ENCODE data around the gene LRP1B. TPM values are rescaled to one million over a fixed set of nuclear protein-coding genes. Genes with fewer than 3 reads are reported as not detected.

LRP1B gene
- total RNA-seq, 8 experiments from 2014 or later, result 0.04 to 31.2 (median 11.5) TPM

DNA sequence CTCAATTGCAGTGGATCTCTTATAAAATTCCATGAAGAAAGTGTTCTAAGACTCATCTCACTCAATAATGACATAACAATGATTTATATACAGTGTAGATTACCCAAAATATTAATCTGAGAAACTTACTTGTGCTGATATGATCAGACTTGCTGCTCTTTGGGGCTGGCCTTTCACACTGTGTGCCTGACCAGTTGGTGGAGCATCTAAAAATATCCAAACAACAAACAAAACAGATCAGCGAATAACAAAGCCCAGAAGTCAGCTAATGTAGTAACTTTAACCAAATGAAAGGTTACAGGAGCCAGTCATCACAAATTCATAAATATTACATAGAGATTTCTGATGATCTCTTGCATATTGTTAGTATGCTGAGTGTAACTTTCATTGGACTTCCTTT, 1883.9 kb downstream of the LRP1B start:
- in situ Hi-C loops (cut with MboI; ENCODE audit: low pct_unique_long_range_greater_than_20kb in 2 of 9, low sequenced_read_pairs in 9 of 9, unreplicated experiment in 9 of 9), result no loop called here
- Histone ChIP-seq H3K4me1 (replicated peaks in 1 of 2) (peaks cover 0 to 12% of the 10 kb centered on the region in 2 donors), H3K27ac (no peak overlapping the region), H3K4me3 (no peak overlapping the region)
- ATAC-seq (replicated peaks in 6 of 8), result no peak
- 0 to 89% (median 38%) methylated on average over 1 of the region's 1 CpG; no CpG with 5 or more reads in 4 of the 10 experiments for WGBS, 10 experiments

DNA sequence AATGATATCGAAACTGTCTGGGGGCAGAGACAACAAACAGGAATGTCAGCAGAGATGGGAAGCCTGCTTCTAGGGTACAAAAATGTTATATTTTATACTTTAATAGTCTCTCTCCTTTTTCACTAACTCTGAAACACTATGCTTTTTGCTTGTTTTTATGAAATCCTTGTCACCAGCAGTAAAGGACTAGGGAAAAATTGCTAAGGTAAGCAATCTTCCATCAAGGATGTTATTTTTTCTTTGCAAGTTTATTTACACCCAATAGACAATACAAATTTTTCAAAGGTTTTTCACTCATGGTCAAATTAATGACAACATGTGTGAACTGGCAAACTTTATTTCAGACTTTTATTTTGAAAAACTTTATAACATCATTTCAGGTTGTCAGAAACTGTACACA, 1884.8 kb downstream of the LRP1B start:
- no peak overlapping the region for H3K4me3 ChIP-seq
- no peak for ATAC-seq (replicated peaks in 6 of 8)
- WGBS, 10 experiments, result 25 to 100% (median 94%) methylated on average over 1 of the region's 1 CpG; no CpG with 5 or more reads in 2 of the 10 experiments
- H3K27ac ChIP-seq, result no peak overlapping the region
- peaks cover 0 to 12% of the 10 kb centered on the region in 2 donors for H3K4me1 ChIP-seq (replicated peaks in 1 of 2)
- in situ Hi-C loops (cut with MboI; ENCODE audit: low pct_unique_long_range_greater_than_20kb in 2 of 9, low sequenced_read_pairs in 9 of 9, unreplicated experiment in 9 of 9), result no loop called here

DNA sequence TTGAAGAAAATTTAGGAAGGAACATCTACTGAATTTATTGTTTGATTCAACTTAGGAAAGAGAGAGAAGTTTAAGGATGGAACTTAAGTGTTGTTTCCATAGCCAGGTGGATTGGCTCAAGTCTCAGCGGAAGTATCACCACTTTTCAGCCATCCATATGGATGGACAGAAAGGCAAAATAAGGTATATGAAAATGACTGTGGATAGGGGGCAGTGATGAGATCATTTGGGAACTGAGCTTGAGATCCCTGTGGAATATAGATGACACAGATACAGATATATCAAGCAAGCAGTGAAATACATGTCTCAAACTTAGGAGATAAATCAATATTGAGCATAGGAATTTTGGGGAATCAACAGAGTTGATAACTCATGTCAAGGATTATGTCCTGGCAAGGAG, 1887.9 kb downstream of the LRP1B start:
- no peak overlapping the region for H3K27ac ChIP-seq
- 75 to 100% (median 100%) methylated on average over 1 of the region's 1 CpG; no CpG with 5 or more reads in 3 of the 10 experiments for WGBS, 10 experiments
- ATAC-seq (replicated peaks in 6 of 8), result no peak
- H3K4me3 ChIP-seq, result no peak overlapping the region
- no peaks in the 10 kb centered on the region for H3K4me1 ChIP-seq (replicated peaks in 1 of 2)
- in situ Hi-C loops (cut with MboI; ENCODE audit: low pct_unique_long_range_greater_than_20kb in 2 of 9, low sequenced_read_pairs in 9 of 9, unreplicated experiment in 9 of 9), result no loop called here

DNA sequence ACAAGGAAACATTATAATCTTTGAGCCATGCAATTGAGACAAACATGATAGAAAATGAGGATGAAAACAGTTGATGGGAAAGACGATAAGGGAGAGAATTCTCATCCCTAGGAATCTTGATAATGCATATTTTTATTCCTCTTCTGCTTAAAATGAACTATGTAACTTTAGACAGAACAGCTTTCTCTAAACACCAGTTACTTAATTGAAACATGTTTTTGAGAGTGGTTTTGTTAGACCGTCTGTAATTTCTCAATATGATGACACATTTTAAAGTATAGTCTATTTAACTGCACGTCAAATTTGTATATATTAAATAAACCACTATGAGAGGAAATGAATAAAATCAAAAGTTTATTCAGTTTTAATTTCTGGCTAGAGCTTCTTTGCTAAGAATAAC, 1896.7 kb downstream of the LRP1B start:
- Histone ChIP-seq H3K4me1 (replicated peaks in 1 of 2) (no peaks in the 10 kb centered on the region), H3K27ac (no peak overlapping the region), H3K4me3 (no peak overlapping the region)
- no peak for ATAC-seq (replicated peaks in 6 of 8)
- WGBS, 10 experiments, result 14 to 100% (median 84%) methylated on average over 2 to 3 of the region's 3 CpGs
- in situ Hi-C loops (cut with MboI; ENCODE audit: low pct_unique_long_range_greater_than_20kb in 2 of 9, low sequenced_read_pairs in 9 of 9, unreplicated experiment in 9 of 9), result no loop called here

DNA sequence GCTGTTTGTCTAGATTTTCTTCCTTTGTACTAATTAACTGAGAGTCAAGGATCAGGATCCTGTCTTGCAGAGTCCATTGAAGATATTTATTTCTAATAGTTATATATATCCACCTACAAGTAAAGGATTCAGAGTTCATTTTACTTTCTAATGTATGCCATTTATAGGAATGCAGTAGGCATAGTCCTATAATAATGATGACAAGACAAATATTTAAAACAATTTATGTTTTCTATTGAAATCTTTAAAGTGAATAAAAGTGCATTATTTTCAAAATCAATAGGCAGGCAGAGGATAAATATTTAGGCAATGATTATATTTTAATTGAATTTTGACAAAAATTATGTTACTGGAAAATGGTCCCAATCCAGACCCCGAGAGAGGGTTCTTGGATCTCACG, 1919.9 kb downstream of the LRP1B start:
- in situ Hi-C loops (cut with MboI; ENCODE audit: low pct_unique_long_range_greater_than_20kb in 2 of 9, low sequenced_read_pairs in 9 of 9, unreplicated experiment in 9 of 9), result no loop called here
- no peak for ATAC-seq (replicated peaks in 6 of 8)
- WGBS, 10 experiments, result 28 to 100% (median 90%) methylated on average over 1 to 2 of the region's 2 CpGs; no CpG with 5 or more reads in 1 of the 10 experiments

DNA sequence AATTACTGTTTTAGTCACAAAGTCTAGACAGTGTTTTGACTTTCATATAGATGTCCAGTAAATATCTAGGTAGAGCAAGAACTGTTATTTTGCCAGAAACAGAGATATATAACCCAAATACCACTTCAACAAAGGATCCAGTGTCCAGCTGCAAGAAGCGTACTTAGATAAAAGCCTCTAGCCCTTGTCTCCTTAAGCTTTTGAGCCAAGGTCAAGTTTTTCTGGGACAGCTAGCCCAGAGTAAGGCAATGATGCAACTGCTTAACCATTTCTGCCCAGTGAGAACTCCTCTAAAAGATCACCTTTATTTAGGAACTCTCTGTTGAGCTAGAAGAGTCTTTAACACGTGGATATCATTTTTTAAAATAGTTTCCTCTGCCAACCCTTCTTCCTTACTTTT, 1925.7 kb downstream of the LRP1B start:
- Histone ChIP-seq H3K4me1 (replicated peaks in 1 of 2) (no peaks in the 10 kb centered on the region), H3K4me3 (no peak overlapping the region), H3K27ac (no peak overlapping the region)
- in situ Hi-C loops (cut with MboI; ENCODE audit: low pct_unique_long_range_greater_than_20kb in 2 of 9, low sequenced_read_pairs in 9 of 9, unreplicated experiment in 9 of 9), result no loop called here
- no peak for ATAC-seq (replicated peaks in 6 of 8)
- WGBS, 10 experiments, result 0 to 100% (median 90%) methylated on average over 1 to 2 of the region's 2 CpGs; no CpG with 5 or more reads in 3 of the 10 experiments

More for the DNA sequence above, 1919.9 kb downstream of the LRP1B start:
- Histone ChIP-seq H3K27ac (no peak overlapping the region), H3K4me1 (replicated peaks in 1 of 2) (no peaks in the 10 kb centered on the region), H3K4me3 (no peak overlapping the region)

DNA sequence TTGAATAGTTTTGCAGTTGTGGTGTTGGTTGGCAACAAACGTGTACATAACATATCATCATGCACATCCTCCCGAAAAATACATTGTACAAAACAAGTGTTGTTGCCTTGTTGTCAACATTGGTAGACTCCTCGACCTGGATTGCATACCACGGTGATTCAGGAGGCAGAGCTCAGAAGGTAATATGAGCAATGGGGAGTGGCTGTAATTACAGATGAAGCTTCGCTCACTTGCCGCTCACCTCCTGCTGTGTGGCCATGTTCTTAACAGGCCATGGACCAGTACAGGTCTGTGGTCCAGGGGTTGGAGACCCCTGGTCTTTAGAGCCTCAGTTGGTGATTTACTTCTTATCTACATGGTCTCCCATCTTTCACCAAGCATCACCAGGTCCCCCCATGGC, 1927.5 kb downstream of the LRP1B start:
- Histone ChIP-seq H3K4me1 (replicated peaks in 1 of 2) (no peaks in the 10 kb centered on the region), H3K27ac (no peak overlapping the region), H3K4me3 (no peak overlapping the region)
- 25 to 100% (median 82%) methylated on average over 1 to 6 of the region's 6 CpGs for WGBS, 10 experiments
- no peak for ATAC-seq (replicated peaks in 6 of 8)
- in situ Hi-C loops (cut with MboI; ENCODE audit: low pct_unique_long_range_greater_than_20kb in 2 of 9, low sequenced_read_pairs in 9 of 9, unreplicated experiment in 9 of 9), result no loop called here

DNA sequence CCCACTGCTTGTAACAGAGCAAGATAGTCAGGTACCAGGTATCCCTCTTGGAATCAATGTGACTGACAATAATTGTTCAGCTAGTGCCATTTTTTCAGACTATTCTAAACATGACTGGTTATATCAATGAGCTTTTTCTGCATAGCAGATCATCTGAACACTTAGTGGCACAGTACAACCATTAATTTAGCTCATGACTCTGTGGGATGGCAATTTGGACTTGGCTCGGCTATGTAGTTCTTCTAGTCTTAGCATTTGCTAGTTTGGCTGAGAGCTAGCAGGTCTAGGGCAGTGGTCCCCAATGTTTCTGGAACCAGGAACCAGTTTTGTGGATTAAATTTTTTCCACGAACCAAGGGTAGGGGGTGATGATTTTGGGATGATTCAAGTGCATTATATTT, 1929.2 kb downstream of the LRP1B start:
- no peak for ATAC-seq (replicated peaks in 6 of 8)
- Histone ChIP-seq H3K4me3 (no peak overlapping the region), H3K4me1 (replicated peaks in 1 of 2) (no peaks in the 10 kb centered on the region), H3K27ac (no peak overlapping the region)
- in situ Hi-C loops (cut with MboI; ENCODE audit: low pct_unique_long_range_greater_than_20kb in 2 of 9, low sequenced_read_pairs in 9 of 9, unreplicated experiment in 9 of 9), result no loop called here
- 20 to 100% (median 65%) methylated on average over 1 to 2 of the region's 2 CpGs; no CpG with 5 or more reads in 2 of the 10 experiments for WGBS, 10 experiments

DNA sequence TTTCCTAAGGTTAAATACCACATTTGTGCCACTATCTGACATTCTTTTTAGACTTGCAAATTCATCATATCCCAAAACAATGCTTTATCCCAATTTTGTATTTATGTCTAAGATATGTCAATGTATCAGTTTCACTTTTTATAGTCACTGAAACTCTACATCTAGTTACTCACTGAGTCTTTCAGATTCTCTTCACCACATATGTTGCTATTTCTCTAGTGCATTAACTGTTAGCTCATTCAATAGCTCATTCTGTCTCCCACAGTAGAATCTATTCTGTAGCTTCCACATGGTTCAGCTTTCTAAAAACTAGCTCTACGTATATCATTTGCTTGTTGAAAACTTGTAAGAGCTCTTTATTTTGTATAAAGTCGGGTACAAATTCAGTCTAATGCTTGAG, 1930.1 kb downstream of the LRP1B start:
- Histone ChIP-seq H3K27ac (no peak overlapping the region), H3K4me3 (no peak overlapping the region), H3K4me1 (replicated peaks in 1 of 2) (no peaks in the 10 kb centered on the region)
- no peak for ATAC-seq (replicated peaks in 6 of 8)
- in situ Hi-C loops (cut with MboI; ENCODE audit: low pct_unique_long_range_greater_than_20kb in 2 of 9, low sequenced_read_pairs in 9 of 9, unreplicated experiment in 9 of 9), result no loop called here
- WGBS, 10 experiments, result 6 to 100% (median 69%) methylated on average over 1 to 2 of the region's 2 CpGs; no CpG with 5 or more reads in 1 of the 10 experiments

DNA sequence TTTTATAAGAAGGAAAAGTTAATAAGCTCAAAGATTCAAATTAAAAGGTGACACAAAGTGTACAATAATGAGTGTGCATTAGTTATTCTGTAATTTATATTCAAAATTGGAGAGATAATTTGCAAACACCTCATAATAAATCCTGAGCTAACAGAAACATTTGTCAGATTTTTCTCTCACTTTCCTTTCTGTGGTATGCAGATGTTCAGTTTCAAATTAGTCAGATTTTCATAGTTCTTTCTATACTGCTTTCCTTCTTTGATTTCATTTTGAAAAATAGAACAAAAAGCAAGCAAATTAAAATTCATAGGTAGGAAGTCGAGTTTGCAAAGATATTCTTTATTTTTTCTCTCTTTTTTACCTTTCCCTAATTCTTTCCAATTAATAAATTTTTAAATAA, 1930.5 kb downstream of the LRP1B start:
- no peak overlapping the region for H3K27ac ChIP-seq
- no peak overlapping the region for H3K4me3 ChIP-seq
- in situ Hi-C loops (cut with MboI; ENCODE audit: low pct_unique_long_range_greater_than_20kb in 2 of 9, low sequenced_read_pairs in 9 of 9, unreplicated experiment in 9 of 9), result no loop called here
- WGBS, 10 experiments, result 0 to 70% (median 34%) methylated on average over 1 of the region's 1 CpG
- no peak for ATAC-seq (replicated peaks in 6 of 8)
- no peaks in the 10 kb centered on the region for H3K4me1 ChIP-seq (replicated peaks in 1 of 2)

DNA sequence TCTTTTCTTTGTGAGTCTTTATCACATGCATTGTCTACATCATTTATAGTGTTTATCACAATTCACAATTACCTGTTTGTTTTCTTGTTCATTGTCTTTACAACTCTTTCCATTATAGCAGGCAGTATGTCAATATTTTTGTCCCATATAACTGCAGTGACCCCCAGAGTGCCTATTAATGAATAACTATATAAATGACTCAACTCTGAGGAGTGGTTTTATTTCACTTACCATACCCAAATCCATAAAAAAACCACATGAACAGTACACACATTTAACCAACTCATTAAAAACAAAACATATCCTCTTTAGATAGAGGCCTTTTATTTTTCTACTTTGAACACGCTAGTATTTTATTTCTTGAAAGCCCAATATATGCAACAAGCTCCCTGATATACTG, 1931.5 kb downstream of the LRP1B start:
- 0 to 100% (median 83%) methylated on average over 1 of the region's 1 CpG; no CpG with 5 or more reads in 1 of the 10 experiments for WGBS, 10 experiments
- Histone ChIP-seq H3K4me1 (replicated peaks in 1 of 2) (no peaks in the 10 kb centered on the region), H3K4me3 (no peak overlapping the region), H3K27ac (no peak overlapping the region)
- in situ Hi-C loops (cut with MboI; ENCODE audit: low pct_unique_long_range_greater_than_20kb in 2 of 9, low sequenced_read_pairs in 9 of 9, unreplicated experiment in 9 of 9), result no loop called here
- ATAC-seq (replicated peaks in 6 of 8), result no peak

DNA sequence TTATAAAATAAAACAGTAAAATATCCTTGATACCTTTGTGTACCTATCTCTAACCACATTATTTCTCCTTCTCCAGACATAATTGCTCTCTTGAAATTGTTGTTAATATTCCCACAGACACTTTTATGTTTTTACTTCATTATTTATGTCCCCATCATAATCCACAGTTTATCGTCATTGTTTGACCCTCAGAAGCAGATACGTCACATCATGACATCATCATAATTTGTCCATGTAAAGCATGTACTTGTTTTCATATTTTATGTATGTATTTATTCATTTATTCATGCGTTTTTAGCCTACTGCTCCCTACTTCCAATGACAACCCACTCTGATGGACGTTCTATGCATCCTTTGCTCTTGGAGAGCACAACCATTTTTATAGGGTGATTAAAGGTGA, 1943.7 kb downstream of the LRP1B start:
- in situ Hi-C loops (cut with MboI; ENCODE audit: low pct_unique_long_range_greater_than_20kb in 2 of 9, low sequenced_read_pairs in 9 of 9, unreplicated experiment in 9 of 9), result no loop called here
- no peak for ATAC-seq (replicated peaks in 6 of 8)
- Histone ChIP-seq H3K4me3 (no peak overlapping the region), H3K27ac (no peak overlapping the region), H3K4me1 (replicated peaks in 1 of 2) (peaks cover 0 to 2% of the 10 kb centered on the region in 2 donors)
- WGBS, 10 experiments, result 13 to 89% (median 70%) methylated on average over 1 to 4 of the region's 4 CpGs

DNA sequence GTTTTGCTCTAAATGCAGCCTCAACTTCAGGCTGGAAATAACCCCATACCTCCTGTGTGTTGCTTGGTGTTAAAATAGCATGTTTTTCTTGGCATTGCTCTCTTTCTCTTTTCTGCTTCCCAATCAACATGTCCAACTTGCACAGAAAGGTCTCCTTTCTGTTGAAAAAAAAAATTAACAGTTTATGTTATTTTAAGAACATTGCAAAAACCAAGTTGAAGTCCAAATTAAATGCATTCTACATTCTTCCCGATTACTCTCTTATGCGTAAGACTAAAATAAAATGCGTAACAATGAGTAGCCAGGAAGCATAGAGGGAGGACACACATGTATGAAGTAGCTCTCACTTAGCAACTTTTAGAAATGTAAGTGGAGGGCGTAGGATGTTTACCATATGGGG, 1944.5 kb downstream of the LRP1B start:
- H3K27ac ChIP-seq, result no peak overlapping the region
- H3K4me1 ChIP-seq (replicated peaks in 1 of 2), result peaks cover 0 to 2% of the 10 kb centered on the region in 2 donors
- WGBS, 10 experiments, result 10 to 70% (median 55%) methylated on average over 2 to 4 of the region's 4 CpGs; no CpG with 5 or more reads in 1 of the 10 experiments
- no peak overlapping the region for H3K4me3 ChIP-seq
- in situ Hi-C loops (cut with MboI; ENCODE audit: low pct_unique_long_range_greater_than_20kb in 2 of 9, low sequenced_read_pairs in 9 of 9, unreplicated experiment in 9 of 9), result no loop called here
- ATAC-seq (replicated peaks in 6 of 8), result peak in 4 of 8 experiments; percentile 79 to 94 (median 82)

DNA sequence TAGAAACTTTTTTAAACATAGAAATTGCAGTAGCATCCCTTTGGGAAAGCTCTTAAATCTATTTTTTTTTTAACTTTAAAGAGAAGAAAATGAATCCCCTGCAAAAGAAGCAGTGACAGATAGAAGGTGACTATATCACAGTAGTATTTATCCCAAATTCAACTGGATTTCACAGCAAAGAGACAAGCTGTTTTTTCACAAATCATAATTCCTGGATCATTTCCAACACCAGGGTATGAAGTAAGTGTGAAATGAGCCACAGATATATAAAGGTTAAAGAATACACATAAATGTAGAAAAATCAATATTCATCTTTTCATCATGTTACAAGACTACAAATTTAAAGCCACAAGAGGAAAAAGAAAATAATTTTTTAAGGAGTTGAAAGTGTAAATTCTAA, 1945.7 kb downstream of the LRP1B start:
- Histone ChIP-seq H3K4me1 (replicated peaks in 1 of 2) (peaks cover 0 to 2% of the 10 kb centered on the region in 2 donors), H3K4me3 (no peak overlapping the region), H3K27ac (no peak overlapping the region)
- ATAC-seq (replicated peaks in 6 of 8), result no peak
- in situ Hi-C loops (cut with MboI; ENCODE audit: low pct_unique_long_range_greater_than_20kb in 2 of 9, low sequenced_read_pairs in 9 of 9, unreplicated experiment in 9 of 9), result no loop called here
